Measurements from ENCODE around the gene ABCA8. TPM values are rescaled to one million over a fixed set of nuclear protein-coding genes. Genes with fewer than 3 reads are reported as not detected.

The ABCA8 gene
- total RNA-seq, 2 experiments from 2014 or later = not detected

- H3K4me3 Mint-ChIP-seq = no peak overlapping the region
- intact Hi-C loops (cut with DNase I, micrococcal nuclease) = no loop called here
- no peak for TF ChIP-seq CTCF (IDR thresholded peaks at IDR 0.05)
- no peaks in the 10 kb centered on the region for H3K27me3 ChIP-seq (ENCODE audit: control insufficient read depth in 1 of 2, insufficient read depth in 2 of 2, low read length in 2 of 2)
- H3K9me3 Mint-ChIP-seq = peaks cover 9% of the 10 kb centered on the region
- no peaks in the 10 kb centered on the region for H3K36me3 Mint-ChIP-seq (ENCODE audit: low read depth)
- DNase-seq (no peak), ATAC-seq (ENCODE audit: poor library complexity) (no peak)
- no peak overlapping the region for H3K4me3 ChIP-seq (ENCODE audit: low read length)
- no peak overlapping the region for H3K27ac Mint-ChIP-seq
- H3K4me1 Mint-ChIP-seq (ENCODE audit: low read depth) = no peaks in the 10 kb centered on the region
- H3K36me3 ChIP-seq (ENCODE audit: insufficient read depth, low read length) = no peaks in the 10 kb centered on the region
- peaks cover 4% of the 10 kb centered on the region for H3K27me3 Mint-ChIP-seq
- CTCF ChIA-PET = no interaction called here
- POLR2A ChIA-PET = no interaction called here
- no peaks in the 10 kb centered on the region for H3K4me1 ChIP-seq (ENCODE audit: insufficient read depth, low read length)
- no peak overlapping the region for H3K27ac ChIP-seq (ENCODE audit: low read depth in 1 of 2, low read length in 2 of 2)
- H3K9me3 ChIP-seq (ENCODE audit: control insufficient read depth in 1 of 2, insufficient read depth in 1 of 2, low read length in 2 of 2) = no peaks in the 10 kb centered on the region
Observed at GRCh38 chr17:68897557-68897956, 57.6 kb downstream of the ABCA8 start.

- Mint-ChIP-seq H3K27me3 (peaks cover 2% of the 10 kb centered on the region), H3K27ac (no peak overlapping the region), H3K4me1 (ENCODE audit: low read depth) (no peaks in the 10 kb centered on the region), H3K9me3 (peaks cover 7% of the 10 kb centered on the region), H3K36me3 (ENCODE audit: low read depth) (no peaks in the 10 kb centered on the region), H3K4me3 (no peak overlapping the region)
- H3K4me1 ChIP-seq (ENCODE audit: insufficient read depth, low read length) = no peaks in the 10 kb centered on the region
- intact Hi-C loops (cut with DNase I, micrococcal nuclease) = no loop called here
- ATAC-seq (ENCODE audit: poor library complexity) (no peak), DNase-seq (no peak)
- no peak overlapping the region for H3K4me3 ChIP-seq (ENCODE audit: low read length)
- H3K36me3 ChIP-seq (ENCODE audit: insufficient read depth, low read length) = no peaks in the 10 kb centered on the region
- H3K27ac ChIP-seq (ENCODE audit: low read depth in 1 of 2, low read length in 2 of 2) = no peak overlapping the region
- no peaks in the 10 kb centered on the region for H3K9me3 ChIP-seq (ENCODE audit: control insufficient read depth in 1 of 2, insufficient read depth in 1 of 2, low read length in 2 of 2)
- POLR2A ChIA-PET = no interaction called here
- no peak for TF ChIP-seq CTCF (IDR thresholded peaks at IDR 0.05)
- CTCF ChIA-PET = no interaction called here
- H3K27me3 ChIP-seq (ENCODE audit: control insufficient read depth in 1 of 2, insufficient read depth in 2 of 2, low read length in 2 of 2) = no peaks in the 10 kb centered on the region
Observed at GRCh38 chr17:68892658-68893057, 62.5 kb downstream of the ABCA8 start.

GRCh38 chr17:68892193-68892592 is 63.0 kb downstream of the ABCA8 start:
- H3K27me3 Mint-ChIP-seq = no peaks in the 10 kb centered on the region
- intact Hi-C loops (cut with DNase I, micrococcal nuclease) = no loop called here
- H3K4me3 ChIP-seq (ENCODE audit: low read length) = no peak overlapping the region
- DNase-seq = no peak
- H3K36me3 Mint-ChIP-seq (ENCODE audit: low read depth) = no peaks in the 10 kb centered on the region
- ChIA-PET CTCF (no interaction called here), POLR2A (no interaction called here)
- no peak for TF ChIP-seq CTCF (IDR thresholded peaks at IDR 0.05)
- no peak for ATAC-seq (ENCODE audit: poor library complexity)
- no peaks in the 10 kb centered on the region for H3K27me3 ChIP-seq (ENCODE audit: control insufficient read depth in 1 of 2, insufficient read depth in 2 of 2, low read length in 2 of 2)
- no peak overlapping the region for H3K27ac ChIP-seq (ENCODE audit: low read depth in 1 of 2, low read length in 2 of 2)
- H3K4me1 Mint-ChIP-seq (ENCODE audit: low read depth) = no peaks in the 10 kb centered on the region
- H3K27ac Mint-ChIP-seq = no peak overlapping the region
- no peaks in the 10 kb centered on the region for H3K9me3 ChIP-seq (ENCODE audit: control insufficient read depth in 1 of 2, insufficient read depth in 1 of 2, low read length in 2 of 2)
- H3K4me3 Mint-ChIP-seq = no peak overlapping the region
- H3K36me3 ChIP-seq (ENCODE audit: insufficient read depth, low read length) = no peaks in the 10 kb centered on the region
- no peaks in the 10 kb centered on the region for H3K4me1 ChIP-seq (ENCODE audit: insufficient read depth, low read length)
- peaks cover 5% of the 10 kb centered on the region for H3K9me3 Mint-ChIP-seq
